GM21423 (cell line): ENCODE results near the gene TAC1.
"Not testable (repeated sequence)": the region's sequence is repeated elsewhere in the genome, so short reads cannot be mapped to it uniquely, and the experiment has no call there.

Source experiments
- ATAC-seq: cut with Tn5 transposase; IDR thresholded peaks from one replicate; pipeline ENCODE4 v1.9.1; 2021; ENCODE audit warnings: mild to moderate bottlenecking, moderate library complexity; ENCODE audit not compliant: unreplicated experiment

The TAC1 gene, protein sequence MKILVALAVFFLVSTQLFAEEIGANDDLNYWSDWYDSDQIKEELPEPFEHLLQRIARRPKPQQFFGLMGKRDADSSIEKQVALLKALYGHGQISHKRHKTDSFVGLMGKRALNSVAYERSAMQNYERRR

DNA sequence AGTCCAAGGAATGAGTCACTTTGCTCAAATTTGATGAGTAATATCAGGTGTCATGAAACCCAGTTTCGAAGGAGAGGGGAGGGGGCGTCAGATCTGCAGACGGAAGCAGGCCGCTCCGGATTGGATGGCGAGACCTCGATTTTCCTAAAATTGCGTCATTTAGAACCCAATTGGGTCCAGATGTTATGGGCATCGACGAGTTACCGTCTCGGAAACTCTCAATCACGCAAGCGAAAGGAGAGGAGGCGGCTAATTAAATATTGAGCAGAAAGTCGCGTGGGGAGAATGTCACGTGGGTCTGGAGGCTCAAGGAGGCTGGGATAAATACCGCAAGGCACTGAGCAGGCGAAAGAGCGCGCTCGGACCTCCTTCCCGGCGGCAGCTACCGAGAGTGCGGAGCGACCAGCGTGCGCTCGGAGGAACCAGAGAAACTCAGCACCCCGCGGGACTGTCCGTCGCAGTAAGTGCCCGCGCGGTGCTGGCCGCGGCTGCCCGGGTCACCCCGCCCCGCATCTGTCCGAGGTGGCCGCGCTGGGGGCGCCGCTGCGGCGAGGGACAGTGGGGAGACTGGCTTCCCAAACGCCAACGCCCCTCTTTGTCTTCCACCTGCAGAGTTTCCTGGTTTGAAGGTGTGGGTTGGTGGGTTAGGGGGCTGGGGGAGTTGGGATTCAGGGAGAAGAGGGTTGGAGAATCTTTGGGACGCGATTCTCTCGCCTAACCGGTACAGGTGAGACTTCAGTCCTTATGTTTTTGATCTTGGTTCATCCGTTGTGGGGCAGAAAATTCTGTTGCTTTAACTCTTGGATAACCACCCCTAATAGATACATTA is at the start of gene TAC1:
TSS of gene TAC1 (plus strand) at position 351 of the 829 bp plus-strand sequence. CDS start 527 bp downstream, outside the sequence.
- ATAC-seq: no peak

DNA sequence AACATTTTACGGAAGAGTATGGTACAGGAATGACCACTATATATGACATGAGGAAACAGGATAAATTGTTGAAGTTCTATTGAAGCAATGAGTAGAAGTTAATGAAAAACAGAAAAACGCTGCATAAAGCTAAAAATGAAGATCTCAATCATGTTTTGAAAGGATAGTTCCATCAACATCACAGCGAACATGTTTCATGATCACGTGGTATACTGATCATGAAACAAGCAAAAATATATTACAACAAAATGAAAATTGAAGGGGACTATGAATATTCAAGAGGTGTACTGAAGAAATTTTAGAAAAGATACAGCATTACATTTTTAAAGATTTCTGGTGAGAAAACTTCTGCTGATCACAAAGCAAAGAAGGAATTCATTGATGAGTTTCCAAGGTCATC is 45.9 kb upstream of the TAC1 start:
- ATAC-seq: no peak

DNA sequence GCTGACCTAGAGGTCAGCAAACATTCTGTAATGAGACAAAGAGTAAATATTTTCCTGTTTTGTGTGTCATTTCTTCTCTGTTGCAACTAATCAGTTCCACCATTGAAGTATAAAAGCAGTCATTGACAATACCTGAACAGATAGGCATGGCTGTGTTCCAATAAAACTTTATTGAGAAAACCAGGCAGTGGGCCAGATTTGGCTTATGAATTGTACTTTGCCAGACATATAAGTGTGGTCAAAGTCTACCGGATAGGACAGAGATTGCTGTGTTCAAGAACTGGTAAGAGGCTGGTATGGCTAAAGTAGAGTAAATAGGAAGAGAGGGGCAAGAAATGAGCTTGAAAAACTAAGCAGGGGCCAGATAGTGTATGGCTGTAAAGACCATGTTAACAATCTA is 38.3 kb upstream of the TAC1 start:
- ATAC-seq: no peak

DNA sequence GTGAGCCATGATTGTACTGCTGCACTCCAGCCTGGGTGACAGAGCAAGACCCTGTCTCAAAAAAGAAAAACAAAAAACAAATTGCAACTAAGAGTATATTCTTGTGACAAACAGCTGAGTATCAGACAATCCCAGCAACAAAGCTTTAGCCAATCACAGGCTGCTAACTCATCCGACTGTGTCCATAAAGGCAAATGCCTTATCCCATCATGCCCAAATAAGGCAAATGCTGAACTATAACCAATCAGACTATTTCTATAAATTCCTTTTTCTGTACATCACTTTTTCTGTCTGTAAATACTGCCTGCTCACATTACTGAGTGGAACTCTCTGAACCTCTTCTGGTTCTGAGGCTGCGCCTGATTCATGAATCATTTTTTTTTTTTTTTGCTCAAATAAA is 37.5 kb upstream of the TAC1 start:
- no peak for ATAC-seq

DNA sequence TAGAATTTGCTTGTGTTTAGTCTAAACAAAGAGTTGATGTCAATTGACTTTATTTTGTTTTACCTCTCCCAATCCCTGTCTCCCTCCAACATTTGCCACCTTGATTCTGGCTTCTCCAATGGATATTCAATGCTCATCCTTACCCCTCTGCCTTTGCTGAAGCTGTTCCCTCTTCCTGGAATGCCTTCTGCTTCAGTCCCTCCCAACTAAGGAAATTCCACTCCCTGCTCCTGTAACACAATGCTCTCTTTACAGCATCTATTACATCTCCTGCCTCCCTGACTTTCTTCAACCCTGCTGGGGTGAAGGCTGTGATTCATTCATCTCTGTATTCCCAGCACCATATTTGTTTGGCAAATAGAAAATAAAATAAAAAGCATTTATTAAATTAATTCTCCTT is 34.5 kb upstream of the TAC1 start:
- ATAC-seq: no peak

DNA sequence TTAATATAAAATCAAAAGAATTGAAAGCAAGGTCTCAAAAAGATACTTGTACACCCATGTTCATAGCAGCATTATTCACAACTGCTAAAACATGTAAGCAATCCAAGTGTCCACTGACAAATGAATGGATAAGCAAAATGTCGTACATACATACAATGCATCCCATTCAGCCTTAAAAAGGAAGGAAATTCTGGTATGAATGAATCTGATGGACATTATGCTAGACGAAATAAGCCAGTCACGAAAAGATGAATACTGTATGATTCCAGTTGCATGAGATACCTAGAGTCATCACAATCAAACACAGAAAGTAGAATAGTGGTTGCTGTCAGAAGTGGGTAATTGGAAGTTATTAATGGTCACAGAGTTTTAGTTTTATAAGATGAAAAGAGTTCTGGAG is 9.5 kb upstream of the TAC1 start:
- ATAC-seq: no peak

DNA sequence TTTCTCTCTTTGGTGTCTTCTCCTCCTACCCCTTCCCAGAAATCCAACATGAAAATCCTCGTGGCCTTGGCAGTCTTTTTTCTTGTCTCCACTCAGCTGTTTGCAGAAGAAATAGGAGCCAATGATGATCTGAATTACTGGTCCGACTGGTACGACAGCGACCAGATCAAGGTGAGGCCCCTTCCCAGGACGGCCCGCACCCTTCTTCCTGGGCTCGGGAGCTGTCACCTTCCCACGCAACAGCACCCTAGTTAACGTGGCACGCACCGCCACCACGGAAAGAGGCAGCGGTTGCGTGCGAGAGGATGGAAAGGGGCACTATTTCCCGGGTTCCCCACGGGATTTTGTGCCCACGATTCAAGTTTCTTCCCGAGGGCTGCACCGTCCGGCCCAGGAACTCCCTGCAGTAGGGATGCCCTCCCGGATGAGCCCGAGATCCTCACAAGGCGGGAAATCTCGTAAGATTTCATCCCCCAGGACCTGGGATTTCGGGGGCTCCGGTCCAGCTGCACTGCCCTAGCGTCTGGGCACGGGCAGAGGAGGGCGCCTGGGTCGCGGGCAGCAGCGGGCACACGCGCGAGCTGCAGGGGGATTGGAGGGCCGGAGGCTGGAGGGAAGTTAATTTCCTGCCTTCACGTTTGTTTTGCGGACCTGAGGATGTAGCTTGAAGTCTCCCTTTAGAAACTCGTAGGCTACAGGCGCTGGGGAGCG is 834 bp downstream of the TAC1 start:
- ATAC-seq: no peak

DNA sequence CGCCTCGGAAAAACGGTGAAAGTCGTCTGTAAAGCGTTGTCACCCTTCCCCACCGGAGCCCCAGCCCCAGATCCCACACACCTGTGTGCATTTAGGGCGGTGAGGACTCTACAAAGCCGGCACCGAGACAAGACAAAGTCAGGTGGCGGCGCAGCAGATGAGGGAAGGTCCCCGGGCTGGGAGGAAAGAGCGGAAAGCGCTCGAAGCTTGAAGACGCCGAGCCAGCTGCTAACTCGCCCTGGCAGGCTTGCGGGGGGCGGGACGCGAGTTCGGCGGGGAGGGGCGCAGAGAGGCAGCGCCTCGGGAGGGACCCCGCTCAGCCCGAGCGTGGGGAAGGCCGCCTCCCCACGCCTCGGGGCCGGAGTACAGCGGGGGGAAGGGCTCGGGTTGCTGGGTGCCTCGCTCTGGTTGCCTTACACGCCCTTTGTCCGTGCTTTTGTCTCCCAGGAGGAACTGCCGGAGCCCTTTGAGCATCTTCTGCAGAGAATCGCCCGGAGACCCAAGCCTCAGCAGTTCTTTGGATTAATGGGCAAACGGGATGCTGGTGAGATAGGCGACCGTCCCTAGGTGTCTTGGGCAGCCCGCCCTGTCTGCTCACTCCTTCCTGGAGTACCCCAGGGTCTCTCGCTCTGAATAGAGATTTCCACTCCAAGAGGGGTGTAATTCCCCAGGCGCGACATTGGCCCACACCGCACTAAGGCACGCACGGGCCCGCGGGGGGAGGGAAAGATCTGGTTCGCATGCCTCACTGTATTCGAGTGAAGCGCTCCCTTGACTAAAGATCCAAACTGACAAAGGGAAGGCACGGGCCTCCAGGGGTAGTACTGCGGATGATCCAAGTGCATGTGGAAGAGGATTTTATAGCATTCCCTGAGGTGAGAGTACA is 1.6 kb downstream of the TAC1 start:
- no peak for ATAC-seq

DNA sequence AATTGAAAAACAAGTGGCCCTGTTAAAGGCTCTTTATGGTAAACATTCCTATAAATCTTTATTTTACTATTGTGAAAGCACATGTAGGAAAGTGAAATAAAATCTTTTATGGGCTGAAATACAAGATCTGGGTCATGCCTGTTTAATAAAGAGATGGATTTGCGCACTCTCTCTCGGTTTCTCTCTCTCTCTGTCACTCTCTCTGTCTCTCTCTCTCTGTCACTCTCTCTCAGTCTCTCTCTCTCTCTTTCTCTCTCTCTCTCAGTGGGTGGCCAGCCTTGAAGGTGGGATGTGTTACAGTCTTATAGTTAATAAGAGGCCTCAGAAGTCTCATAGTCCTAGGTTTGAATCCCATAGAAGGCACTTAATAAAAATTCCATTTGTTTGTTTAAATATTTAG is 2.4 kb downstream of the TAC1 start:
- ATAC-seq: no peak

DNA sequence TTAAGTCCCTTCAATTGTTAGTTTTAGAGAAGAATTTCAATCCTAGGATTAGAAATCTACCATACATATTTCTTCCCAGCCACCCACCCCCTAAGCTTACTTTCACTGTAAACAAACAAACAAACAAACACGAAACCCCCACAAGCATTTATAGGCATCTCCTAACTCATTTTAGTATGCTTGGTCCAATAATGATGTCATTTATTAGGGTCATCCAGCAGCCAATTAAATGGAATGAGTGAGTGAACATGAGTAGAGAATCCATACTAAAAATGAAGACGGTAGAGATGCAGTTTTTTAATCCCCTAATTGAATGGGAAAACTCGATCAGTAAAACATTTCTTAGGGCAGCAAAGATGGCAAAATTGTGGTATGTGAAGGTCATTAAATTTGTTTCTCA is 3.2 kb downstream of the TAC1 start:
- no peak for ATAC-seq

DNA sequence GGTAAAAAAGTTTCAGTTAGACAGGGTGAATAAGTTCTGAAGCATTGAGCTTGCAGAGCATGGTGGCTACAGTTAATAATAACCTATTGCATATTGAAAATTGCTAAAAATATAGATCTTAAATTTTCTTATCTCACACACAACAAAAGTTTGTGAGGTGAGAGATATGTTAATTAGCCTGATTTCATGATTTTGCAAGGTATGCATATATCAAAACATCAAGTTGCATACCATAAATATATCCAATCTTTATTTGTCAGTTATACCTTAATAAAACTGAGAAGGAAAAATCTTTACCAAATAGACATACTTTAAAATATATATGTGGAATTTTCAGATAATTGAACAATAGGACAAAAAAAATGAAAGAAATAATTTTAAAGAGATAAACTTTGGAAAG is 16.6 kb downstream of the TAC1 start:
- no peak for ATAC-seq

DNA sequence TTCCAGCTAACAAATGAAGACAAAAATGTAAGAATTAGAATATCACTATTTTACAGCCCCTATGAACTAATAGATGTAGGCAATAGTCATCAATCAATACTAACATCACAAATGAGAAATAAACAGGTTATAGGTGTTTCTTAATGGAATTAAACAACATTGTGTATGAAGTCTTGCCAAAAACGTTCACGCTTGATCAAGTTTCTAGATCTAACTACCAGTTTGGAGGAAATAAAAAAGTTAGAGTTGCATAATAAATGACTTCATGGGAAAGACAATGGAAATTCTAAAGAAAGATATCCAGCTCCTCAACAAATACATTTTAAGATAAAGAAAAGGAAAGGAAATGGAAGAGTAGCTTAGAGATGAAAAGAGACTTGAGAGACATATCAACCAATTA is 19.7 kb downstream of the TAC1 start:
- ATAC-seq: no peak

DNA sequence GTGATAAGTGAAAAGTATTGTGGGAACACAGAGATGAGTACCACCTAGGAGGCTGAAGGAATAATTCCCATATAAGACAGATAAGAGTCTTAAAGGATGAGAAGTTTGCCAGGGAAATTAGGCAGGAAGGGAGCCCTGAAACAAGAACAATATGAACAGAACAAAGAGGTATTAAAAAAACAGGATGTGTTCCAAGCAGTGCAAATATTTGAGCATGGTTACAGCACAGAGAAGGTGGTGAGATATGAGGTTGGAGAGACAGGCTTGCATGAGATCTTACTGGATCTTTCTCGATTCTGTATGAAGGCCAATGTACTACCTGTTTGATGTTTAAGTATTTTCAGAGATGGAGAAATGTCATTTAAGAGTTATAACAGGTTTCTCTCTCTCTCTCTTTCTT is 20.3 kb downstream of the TAC1 start:
- ATAC-seq: no peak

DNA sequence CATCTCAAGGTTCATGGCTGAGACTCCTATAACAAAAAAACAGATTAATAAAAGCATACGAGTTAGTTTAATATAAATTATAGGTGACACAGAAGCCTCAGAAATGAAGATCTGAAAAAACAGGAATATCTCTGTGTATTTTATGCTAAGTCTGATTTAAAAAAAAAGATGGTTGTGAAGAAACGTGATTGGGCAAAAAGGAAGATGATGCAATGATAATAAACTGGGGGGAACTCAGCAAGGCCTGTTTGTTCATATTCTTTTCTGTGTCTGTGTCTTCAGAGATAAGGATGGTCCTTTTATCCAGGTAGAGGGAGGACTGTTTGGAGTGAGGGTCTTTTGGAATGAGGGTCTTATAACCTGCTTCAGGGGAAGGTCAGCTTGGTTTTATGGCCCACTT is 25.9 kb downstream of the TAC1 start:
- ATAC-seq: no peak

DNA sequence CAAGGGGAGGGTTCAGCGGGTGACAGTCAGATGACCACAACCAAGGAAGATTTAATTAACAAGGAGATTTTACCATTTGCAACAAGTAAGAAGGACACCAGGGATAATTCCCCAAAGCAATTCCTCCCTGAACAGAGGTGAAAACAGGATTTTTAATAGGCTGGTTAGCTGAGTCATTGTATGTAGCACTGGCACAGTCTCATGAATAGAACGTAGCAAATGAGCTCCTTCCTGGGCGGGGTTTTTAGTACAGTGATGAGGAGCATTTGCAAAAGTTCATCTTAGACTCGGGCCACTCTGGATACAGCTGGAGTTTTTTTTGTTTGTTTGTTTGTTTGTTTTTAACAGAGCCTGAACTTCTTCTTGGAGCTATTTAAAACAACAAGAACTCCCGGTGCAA is 39.0 kb downstream of the TAC1 start:
- ATAC-seq: no peak

DNA sequence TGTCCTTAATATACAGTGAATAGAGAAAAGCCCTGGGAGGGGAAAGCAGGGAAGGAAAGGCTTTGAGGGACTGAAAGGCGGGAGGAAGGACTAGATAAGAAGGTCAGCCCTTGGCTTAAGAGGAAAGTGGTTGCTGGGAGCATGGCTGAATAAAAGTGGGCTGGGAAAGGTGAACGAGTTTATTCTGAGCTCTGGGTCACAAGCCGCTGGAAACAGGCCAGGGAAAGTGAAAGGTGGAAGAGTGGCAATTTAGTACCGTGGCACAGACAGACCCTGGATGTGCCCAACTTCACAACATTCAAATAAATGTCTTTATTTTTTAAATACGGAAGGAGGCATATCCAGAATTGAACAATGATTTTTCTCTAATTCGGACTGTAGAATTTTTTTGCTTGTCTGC is 39.7 kb downstream of the TAC1 start:
- no peak for ATAC-seq

DNA sequence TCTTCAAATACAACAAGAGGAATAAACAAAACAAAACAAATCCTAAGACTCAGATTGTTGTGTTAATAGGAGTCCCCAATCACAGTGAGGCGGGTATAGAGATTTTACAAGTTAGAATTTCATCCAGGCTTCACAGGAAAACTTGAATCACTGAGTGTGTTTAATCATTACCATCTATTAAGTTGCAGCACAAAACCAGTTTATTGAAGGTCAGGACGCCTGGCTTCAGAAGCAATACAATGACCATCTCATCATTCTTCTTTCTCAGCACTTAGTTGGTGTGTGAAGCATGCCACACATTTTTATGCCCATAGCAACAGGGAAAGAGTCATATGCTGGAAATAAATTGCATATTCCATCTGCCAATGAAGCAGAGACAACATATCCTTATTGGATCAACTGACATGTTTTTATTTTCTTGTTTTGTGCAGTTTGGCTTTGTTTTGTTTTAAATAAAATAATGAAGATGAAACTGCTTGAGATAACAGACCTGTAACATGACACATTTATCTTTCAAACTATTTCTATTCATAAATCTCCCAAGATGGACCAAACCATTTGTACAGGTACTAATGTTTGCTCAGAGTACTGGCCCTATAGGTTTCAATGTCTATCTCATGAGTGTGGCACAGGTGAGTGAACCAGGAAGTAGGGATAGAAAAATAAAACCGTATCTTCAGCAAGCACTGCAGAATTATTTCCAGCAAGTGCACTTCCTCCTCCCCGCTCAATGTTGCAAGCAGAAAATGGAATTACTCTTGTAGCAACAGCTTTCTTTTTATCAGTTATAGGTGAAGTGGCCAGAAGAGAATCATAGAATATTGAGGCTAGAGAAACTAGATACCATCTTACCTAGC is 40.4 kb downstream of the TAC1 start:
- no peak for ATAC-seq

DNA sequence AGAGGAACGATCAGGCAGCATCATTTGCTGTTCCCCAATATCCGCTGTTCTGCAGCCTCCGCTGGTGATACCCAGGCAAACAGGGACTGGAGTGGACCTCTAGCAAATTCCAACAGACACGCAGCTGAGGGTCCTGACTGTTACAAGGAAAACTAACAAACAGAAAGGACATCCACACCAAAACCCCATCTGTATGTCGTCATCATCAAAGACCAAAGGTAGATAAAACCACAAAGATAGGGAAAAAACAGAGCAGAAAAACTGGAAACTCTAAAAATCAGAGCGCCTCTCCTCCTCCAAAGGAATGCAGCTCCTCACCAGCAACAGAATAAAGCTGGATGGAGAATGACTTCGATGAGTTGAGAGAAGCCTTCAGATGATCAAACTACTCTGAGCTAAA is 54.5 kb downstream of the TAC1 start:
- not testable (repeated sequence) for ATAC-seq
